ENCODE measurements around the gene AKAP13.

GRCh38 chr15:85495544-85495943, 115.1 kb downstream of the AKAP13 start:
- TF ChIP-seq JUN (IDR thresholded peaks at IDR 0.05; ENCODE audit: low read depth, low read length): no peak
- TF ChIP-seq POLR2AphosphoS5 (IDR thresholded peaks at IDR 0.05; ENCODE audit: low read depth, low read length): no peak
- no peak for TF ChIP-seq EGR1 (IDR thresholded peaks at IDR 0.05; ENCODE audit: borderline replicate concordance, low read depth, low read length)
- TF ChIP-seq ZNF274 (IDR thresholded peaks at IDR 0.05; ENCODE audit: borderline replicate concordance, extremely low read depth, low read length): no peak

All from H1 (cell line).